MG63 (cell line): ENCODE data around the gene STARD3NL. TPM values are rescaled to one million over a fixed set of nuclear protein-coding genes. Genes with fewer than 3 reads are reported as not detected.
"Not testable (repeated sequence)": the region's sequence is repeated elsewhere in the genome, so short reads cannot be mapped to it uniquely, and the experiment has no call there.

ENCODE experiments used
- DNase-seq: peaks from one replicate; pipeline ENCODE4 v3.0.0-alpha.2; 2020
- H3K27me3 ChIP-seq: fragments of 250-450 bp; sonication (Bioruptor Pico); 2 replicates; pipeline ENCODE4 v1.5.1; 2020; ENCODE audit warnings: mild to moderate bottlenecking, moderate library complexity
- H3K36me3 ChIP-seq: fragments of 250-450 bp; sonication (Bioruptor Pico); 2 replicates; pipeline ENCODE4 v1.5.1; 2020; ENCODE audit warnings: mild to moderate bottlenecking, moderate library complexity
- H3K4me3 ChIP-seq: fragments of 250-450 bp; sonication (Bioruptor Pico); 2 replicates; pipeline ENCODE4 v1.5.1; 2020; ENCODE audit warnings: mild to moderate bottlenecking, moderate library complexity
- H3K9me3 ChIP-seq: fragments of 250-450 bp; sonication (Bioruptor Pico); 2 replicates; pipeline ENCODE4 v1.5.1; 2020; ENCODE audit warnings: mild to moderate bottlenecking, moderate library complexity
- total RNA-seq: library from RNA; depleted of rRNA; stranded (reverse); fragments of >200 nt; shearing (Covaris generic); gene quantifications from 2 replicates; pipeline ENCODE4 v1.2.3, GENCODE V29; 2014; ENCODE audit warnings: low replicate concordance

STARD3NL gene
- total RNA-seq, 1 experiment from 2014 or later, result 70.1 TPM

GRCh38 chr7:38175547-38175946 lies 2.5 kb upstream of the STARD3NL start:
- H3K9me3 ChIP-seq, H3K36me3 ChIP-seq, DNase-seq, H3K27me3 ChIP-seq, H3K4me3 ChIP-seq: not testable (repeated sequence)

GRCh38 chr7:38177621-38178003 lies 433 bp upstream of the STARD3NL start:
- no peaks in the 10 kb centered on the region for H3K27me3 ChIP-seq
- no peak for DNase-seq
- peaks cover 2% of the 10 kb centered on the region; the same call in 1 of the 2 replicates for H3K36me3 ChIP-seq
- no peaks in the 10 kb centered on the region for H3K9me3 ChIP-seq
- peak overlapping the region; percentile 80 for H3K4me3 ChIP-seq

GRCh38 chr7:38178695-38179344 lies 775 bp downstream of the STARD3NL start:
- no peak for DNase-seq
- peak overlapping the region; percentile 80 for H3K4me3 ChIP-seq
- no peaks in the 10 kb centered on the region for H3K27me3 ChIP-seq
- H3K9me3 ChIP-seq, result peaks cover 1% of the 10 kb centered on the region; the same call in 1 of the 2 replicates
- peaks cover 13% of the 10 kb centered on the region for H3K36me3 ChIP-seq

GRCh38 chr7:38179776-38180226 lies 1.8 kb downstream of the STARD3NL start:
- Histone ChIP-seq H3K9me3 (peaks cover 2% of the 10 kb centered on the region; the same call in 1 of the 2 replicates), H3K36me3 (peaks cover 17% of the 10 kb centered on the region), H3K27me3 (no peaks in the 10 kb centered on the region), H3K4me3 (peak overlapping the region; percentile 80; the same call in 1 of the 2 replicates)
- DNase-seq, result no peak

GRCh38 chr7:38181111-38181510 lies 3.1 kb downstream of the STARD3NL start:
- H3K36me3 ChIP-seq, result peaks cover 17% of the 10 kb centered on the region
- no peak for DNase-seq
- no peak overlapping the region for H3K4me3 ChIP-seq
- peaks cover 2% of the 10 kb centered on the region; the same call in 1 of the 2 replicates for H3K9me3 ChIP-seq
- H3K27me3 ChIP-seq, result no peaks in the 10 kb centered on the region

- no peaks in the 10 kb centered on the region for H3K27me3 ChIP-seq
- DNase-seq, result no peak
- peaks cover 17% of the 10 kb centered on the region for H3K36me3 ChIP-seq
These were observed 4.4 kb downstream of the STARD3NL start for GRCh38 chr7:38182450-38182849.

GRCh38 chr7:38185395-38186307 lies 7.6 kb downstream of the STARD3NL start:
- DNase-seq, result no peak
- Histone ChIP-seq H3K4me3 (no peak overlapping the region), H3K27me3 (no peaks in the 10 kb centered on the region), H3K36me3 (peaks cover 15% of the 10 kb centered on the region), H3K9me3 (peaks cover 2% of the 10 kb centered on the region; the same call in 1 of the 2 replicates)

More at GRCh38 chr7:38182450-38182849, 4.4 kb downstream of the STARD3NL start:
- peaks cover 2% of the 10 kb centered on the region; the same call in 1 of the 2 replicates for H3K9me3 ChIP-seq
- no peak overlapping the region for H3K4me3 ChIP-seq

GRCh38 chr7:38186593-38187314 lies 8.7 kb downstream of the STARD3NL start:
- DNase-seq, result peak; percentile 90
- peaks cover 15% of the 10 kb centered on the region for H3K36me3 ChIP-seq
- no peak overlapping the region for H3K4me3 ChIP-seq
- peaks cover 9% of the 10 kb centered on the region for H3K9me3 ChIP-seq
- H3K27me3 ChIP-seq, result no peaks in the 10 kb centered on the region

- DNase-seq, result no peak
- H3K9me3 ChIP-seq, result peaks cover 13% of the 10 kb centered on the region
- H3K4me3 ChIP-seq, result no peak overlapping the region
These were observed 9.9 kb downstream of the STARD3NL start for GRCh38 chr7:38187794-38188440.

GRCh38 chr7:38189231-38189938 lies 11.3 kb downstream of the STARD3NL start:
- H3K36me3 ChIP-seq, result peaks cover 4% of the 10 kb centered on the region; the same call in 1 of the 2 replicates
- H3K9me3 ChIP-seq, result peaks cover 11% of the 10 kb centered on the region
- H3K4me3 ChIP-seq, result no peak overlapping the region
- no peaks in the 10 kb centered on the region for H3K27me3 ChIP-seq
- DNase-seq, result no peak

More at GRCh38 chr7:38187794-38188440, 9.9 kb downstream of the STARD3NL start:
- Histone ChIP-seq H3K36me3 (peaks cover 18% of the 10 kb centered on the region), H3K27me3 (no peaks in the 10 kb centered on the region)

GRCh38 chr7:38190011-38190410 lies 12.0 kb downstream of the STARD3NL start:
- DNase-seq, result no peak
- no peaks in the 10 kb centered on the region for H3K27me3 ChIP-seq

GRCh38 chr7:38191791-38192190 lies 13.7 kb downstream of the STARD3NL start:
- peaks cover 11% of the 10 kb centered on the region for H3K9me3 ChIP-seq
- no peak overlapping the region for H3K4me3 ChIP-seq
- no peaks in the 10 kb centered on the region for H3K27me3 ChIP-seq
- 0 out of 2 replicates have a peak, but pooled peaks cover 4% of the 10 kb centered on the region for H3K36me3 ChIP-seq
- no peak for DNase-seq

More at GRCh38 chr7:38190011-38190410, 12.0 kb downstream of the STARD3NL start:
- Histone ChIP-seq H3K9me3 (peaks cover 11% of the 10 kb centered on the region), H3K36me3 (peaks cover 4% of the 10 kb centered on the region; the same call in 1 of the 2 replicates), H3K4me3 (no peak overlapping the region)

- Histone ChIP-seq H3K4me3 (no peak overlapping the region), H3K9me3 (peaks cover 11% of the 10 kb centered on the region), H3K36me3 (0 out of 2 replicates have a peak, but pooled peaks cover 4% of the 10 kb centered on the region), H3K27me3 (no peaks in the 10 kb centered on the region)
- no peak for DNase-seq
These were observed 14.3 kb downstream of the STARD3NL start for GRCh38 chr7:38192327-38192726.

- H3K36me3 ChIP-seq, result 0 out of 2 replicates have a peak, but pooled peaks cover 4% of the 10 kb centered on the region
- no peak overlapping the region for H3K4me3 ChIP-seq
- H3K27me3 ChIP-seq, result no peaks in the 10 kb centered on the region
- H3K9me3 ChIP-seq, result peaks cover 11% of the 10 kb centered on the region
- no peak for DNase-seq
These were observed 18.0 kb downstream of the STARD3NL start for GRCh38 chr7:38195804-38196595.

- DNase-seq, result peak; percentile 21
- Histone ChIP-seq H3K9me3 (no peaks in the 10 kb centered on the region), H3K27me3 (no peaks in the 10 kb centered on the region), H3K4me3 (no peak overlapping the region), H3K36me3 (peaks cover 6% of the 10 kb centered on the region)
These were observed 20.3 kb downstream of the STARD3NL start for GRCh38 chr7:38198366-38198765.
